ENCODE data around the gene SCGB3A2.

The SCGB3A2 gene

GRCh38 chr5:147906326-147907095, 28.0 kb downstream of the SCGB3A2 start, which contains the start of gene C5orf46:
C5orf46 (minus strand) TSS chr5:147906538; CDS start chr5:147906501, 37 bp downstream.
- no peak for DNase-seq (ENCODE audit: low read depth)

DNA sequence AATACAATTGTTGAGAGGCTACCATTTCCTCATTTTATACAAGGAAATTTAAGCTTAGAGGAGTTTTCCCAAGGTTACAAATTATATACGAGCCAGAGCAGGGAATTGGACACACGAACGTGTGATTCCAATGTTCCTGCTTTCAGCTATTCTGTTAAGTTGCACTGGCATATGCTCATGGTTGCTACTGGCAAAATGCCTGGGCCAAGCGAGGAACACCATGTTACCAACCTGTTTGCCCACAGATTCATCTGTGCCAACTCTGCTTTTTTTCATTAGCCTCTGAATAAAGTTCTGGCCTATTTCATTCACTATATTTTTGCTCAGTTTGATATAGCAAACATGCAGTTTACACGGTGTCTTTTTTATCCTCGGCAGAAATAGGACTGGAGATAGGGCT, 32.9 kb downstream of the SCGB3A2 start:
- DNase-seq (ENCODE audit: low read depth) = no peak

GRCh38 chr5:147912011-147912410, 33.5 kb downstream of the SCGB3A2 start:
- no peak for DNase-seq (ENCODE audit: low read depth)

DNA sequence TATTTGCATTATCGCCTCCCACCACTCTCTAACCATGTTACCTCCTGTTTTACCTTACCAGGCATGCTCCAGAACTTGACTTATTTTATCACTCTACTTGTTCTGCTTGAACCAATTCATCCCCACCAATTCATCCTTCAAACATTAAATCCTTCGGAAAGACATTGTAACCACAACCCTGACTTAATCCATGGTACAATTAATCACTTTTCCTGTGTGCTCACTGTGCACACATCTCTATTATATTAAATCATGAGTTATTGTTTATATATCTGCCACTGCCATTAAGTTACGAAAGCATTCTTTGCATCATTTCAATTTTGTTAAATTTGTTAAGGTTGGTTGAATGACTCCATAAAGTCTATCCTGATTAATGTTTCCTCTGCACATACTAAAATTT, 35.3 kb downstream of the SCGB3A2 start:
- DNase-seq (ENCODE audit: low read depth) = no peak

DNA sequence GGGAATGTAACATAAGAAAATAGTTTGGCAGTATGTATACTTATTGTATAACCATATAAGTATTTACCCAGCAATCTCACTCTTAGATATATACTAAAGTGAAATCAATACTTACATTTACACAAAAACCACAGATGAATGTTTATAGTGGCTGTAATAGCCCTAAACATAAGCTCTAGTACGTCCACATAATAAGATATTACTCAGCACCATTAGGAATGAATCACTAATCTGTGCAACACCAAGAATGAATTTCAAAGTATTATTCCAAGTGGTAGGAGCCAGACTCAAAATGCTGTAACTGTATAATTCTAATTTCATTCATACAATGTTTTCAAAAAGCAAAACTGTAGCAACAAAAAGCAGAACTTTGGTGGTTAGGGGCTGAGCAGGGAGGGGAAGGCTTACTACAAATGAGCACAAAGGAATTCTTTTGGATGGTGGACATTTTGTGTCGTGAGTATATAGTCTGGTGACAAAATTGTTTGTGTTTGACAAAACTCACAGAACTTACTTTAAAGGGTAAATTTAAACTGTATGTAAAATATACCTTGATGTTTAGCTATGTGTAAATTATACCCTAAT, 39.7 kb downstream of the SCGB3A2 start:
- no peak for DNase-seq (ENCODE audit: low read depth)

DNA sequence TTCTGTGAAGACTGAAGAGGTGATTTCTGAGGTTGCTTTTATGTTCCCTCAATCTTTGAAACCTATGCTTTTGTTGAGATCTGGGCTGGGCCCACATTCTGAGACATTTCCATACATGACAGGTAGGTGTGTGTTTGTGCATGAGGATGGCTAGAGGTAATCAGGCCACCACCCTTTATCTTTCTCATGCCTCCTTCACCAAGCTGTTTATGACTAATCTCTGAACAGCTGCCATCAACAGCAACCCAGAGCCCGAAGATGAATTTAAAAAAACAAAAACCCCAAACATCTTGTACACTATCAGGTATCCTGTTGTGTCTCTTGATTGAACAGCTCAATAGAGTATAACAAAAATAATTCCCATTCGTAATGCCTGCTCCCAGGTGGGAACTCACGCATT, 40.4 kb downstream of the SCGB3A2 start:
- no peak for DNase-seq (ENCODE audit: low read depth)

DNA sequence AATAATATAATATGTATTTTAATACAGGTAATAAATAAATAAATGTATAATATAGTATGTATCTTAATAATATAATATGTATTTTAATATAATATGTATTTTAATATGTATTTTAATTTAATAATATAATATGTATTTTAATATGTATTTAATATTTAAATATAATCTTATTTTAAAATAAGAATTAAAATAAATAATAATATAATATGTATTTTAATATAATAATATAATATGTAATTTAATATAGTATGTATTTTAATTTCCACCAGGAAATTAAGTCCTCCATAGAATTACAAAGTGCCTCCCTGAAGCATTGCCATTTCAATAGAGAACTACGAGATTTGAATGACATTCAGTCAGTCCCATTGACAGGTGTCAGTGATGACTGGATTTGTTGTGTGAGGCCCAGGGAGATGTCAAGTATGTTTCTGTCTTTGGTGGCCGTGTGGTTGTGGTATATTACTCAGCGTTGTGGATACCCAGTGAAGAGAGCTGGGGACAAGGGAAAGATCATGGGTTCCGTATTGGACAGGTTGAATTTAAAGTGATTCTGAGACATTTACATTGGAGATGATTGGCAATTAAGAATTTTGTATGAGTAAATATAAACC, 42.0 kb downstream of the SCGB3A2 start:
- DNase-seq (ENCODE audit: low read depth) = no peak

- DNase-seq (ENCODE audit: low read depth) = no peak
Observed at GRCh38 chr5:147921136-147921535, 42.6 kb downstream of the SCGB3A2 start.

DNA sequence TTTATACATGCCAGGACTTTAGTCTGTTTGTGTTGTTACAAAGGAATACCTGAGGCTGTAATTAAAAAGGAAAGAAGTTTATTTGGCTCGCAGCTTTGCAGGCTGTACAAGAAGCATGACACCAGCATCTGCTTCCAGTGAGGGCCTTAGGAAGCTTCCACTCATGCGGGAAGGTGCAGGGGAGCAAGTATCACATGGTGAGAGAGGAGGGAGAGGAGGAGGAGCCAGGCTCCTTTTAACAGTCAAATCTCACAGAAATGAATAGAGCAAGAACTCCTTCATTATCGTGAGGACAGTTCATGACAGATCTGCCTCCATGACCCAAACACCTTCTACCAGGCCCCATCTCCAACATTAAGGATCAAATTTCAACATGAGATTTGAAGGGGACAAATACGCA, 46.5 kb downstream of the SCGB3A2 start:
- DNase-seq (ENCODE audit: low read depth) = no peak

- DNase-seq (ENCODE audit: low read depth) = no peak
Observed at GRCh38 chr5:147927901-147928300, 49.4 kb downstream of the SCGB3A2 start.

DNA sequence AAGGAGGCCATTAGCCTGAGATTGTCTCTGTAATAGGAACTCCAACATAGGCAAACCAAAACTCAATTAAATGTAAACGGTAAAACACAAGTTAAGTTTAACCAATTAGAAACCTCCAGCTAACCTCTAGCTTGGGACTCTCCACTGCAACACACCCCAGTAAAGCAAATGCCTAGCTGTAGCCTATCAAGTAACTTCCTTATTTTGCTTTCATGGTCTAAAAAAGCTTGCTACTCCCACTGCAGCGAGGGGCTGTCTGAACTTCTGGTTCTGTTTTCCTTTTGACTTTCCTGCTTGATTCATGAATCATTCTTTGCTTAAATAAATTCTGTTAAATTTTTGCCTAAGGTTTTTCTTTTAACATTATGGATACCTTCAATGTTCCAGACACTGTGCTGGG, 52.3 kb downstream of the SCGB3A2 start:
- DNase-seq (ENCODE audit: low read depth) = no peak

Measured in non-pigmented ciliary epithelial cell (primary cell).